GM21367 (cell line): ENCODE results near the gene HCAR3.
"Not testable (repeated sequence)": the region's sequence is repeated elsewhere in the genome, so short reads cannot be mapped to it uniquely, and the experiment has no call there.

Source experiments
- ATAC-seq: cut with Tn5 transposase; IDR thresholded peaks from one replicate; pipeline ENCODE4 v1.9.1; 2021; ENCODE audit not compliant: unreplicated experiment

Gene HCAR3

GRCh38 chr12:122716658-122717057 lies at the start of gene HCAR3:
Gene HCAR3 (minus strand): TSS chr12:122716811. CDS start chr12:122716737, 74 bp downstream.
- ATAC-seq = not testable (repeated sequence)

- no peak for ATAC-seq
Measured at GRCh38 chr12:122757568-122757967, 41.0 kb upstream of the HCAR3 start.

GRCh38 chr12:122754790-122755189 lies 38.2 kb upstream of the HCAR3 start:
- no peak for ATAC-seq

- ATAC-seq = no peak
Measured at GRCh38 chr12:122753319-122753650, 36.7 kb upstream of the HCAR3 start.

GRCh38 chr12:122752464-122753318 lies 36.1 kb upstream of the HCAR3 start, which contains the start of gene DENR:
Gene DENR (plus strand): TSS chr12:122752824. CDS start chr12:122753702, 878 bp downstream.
- ATAC-seq = peak; percentile 89

- not testable (repeated sequence) for ATAC-seq
Measured at GRCh38 chr12:122750781-122751515, 34.3 kb upstream of the HCAR3 start.

- ATAC-seq = no peak
Measured at GRCh38 chr12:122749569-122750332, 33.1 kb upstream of the HCAR3 start.

GRCh38 chr12:122747224-122748135 lies 30.9 kb upstream of the HCAR3 start:
- ATAC-seq = no peak

- no peak for ATAC-seq
Measured at GRCh38 chr12:122743895-122744525, 27.4 kb upstream of the HCAR3 start.

- ATAC-seq = no peak
Measured at GRCh38 chr12:122740351-122740750, 23.7 kb upstream of the HCAR3 start.

- ATAC-seq = no peak
Measured at GRCh38 chr12:122738571-122738970, 22.0 kb upstream of the HCAR3 start.

- no peak for ATAC-seq
Measured at GRCh38 chr12:122732611-122733010, 16.0 kb upstream of the HCAR3 start.

GRCh38 chr12:122732170-122732569 lies 15.6 kb upstream of the HCAR3 start:
- ATAC-seq = no peak

- ATAC-seq = no peak
Measured at GRCh38 chr12:122730215-122731014, 13.8 kb upstream of the HCAR3 start, which contains the start of gene HCAR1. Gene HCAR1 (minus strand): TSS chr12:122730844. CDS start chr12:122730339, 505 bp downstream.

- no peak for ATAC-seq
Measured at GRCh38 chr12:122729583-122730214, 13.1 kb upstream of the HCAR3 start.

GRCh38 chr12:122726080-122726558 lies 9.5 kb upstream of the HCAR3 start:
- ATAC-seq = no peak

- no peak for ATAC-seq
Measured at GRCh38 chr12:122725452-122726079, 9.0 kb upstream of the HCAR3 start.
